GM19035 (cell line): ENCODE data around the gene CDK8.

ENCODE experiments used
- ATAC-seq: cut with Tn5 transposase; IDR thresholded peaks from one replicate; pipeline ENCODE4 v1.9.1; 2021; ENCODE audit not compliant: unreplicated experiment

CDK8 gene

GRCh38 chr13:26379831-26380230, 125.9 kb downstream of the CDK8 start:
- no peak for ATAC-seq

- no peak for ATAC-seq
Observed at GRCh38 chr13:26380930-26381329, 127.0 kb downstream of the CDK8 start.

DNA sequence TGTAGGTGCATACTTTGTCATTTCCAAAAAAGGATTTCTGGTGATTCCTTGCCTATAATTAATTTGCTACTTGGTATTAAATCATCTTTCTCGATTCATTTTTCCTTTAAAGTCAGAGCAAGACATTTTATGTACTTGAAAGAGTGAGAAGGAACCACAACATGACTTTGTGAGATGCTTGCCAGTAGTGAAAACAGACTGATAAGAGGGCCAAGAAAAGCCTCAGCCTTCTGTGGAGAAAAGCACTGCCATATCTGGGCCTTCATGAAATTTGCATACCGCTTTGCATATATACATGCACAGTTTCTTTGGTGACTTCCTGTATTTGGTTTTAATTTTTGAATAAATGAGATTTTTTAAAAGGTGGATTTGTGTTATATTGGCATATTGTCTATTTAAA, 128.4 kb downstream of the CDK8 start:
- no peak for ATAC-seq

DNA sequence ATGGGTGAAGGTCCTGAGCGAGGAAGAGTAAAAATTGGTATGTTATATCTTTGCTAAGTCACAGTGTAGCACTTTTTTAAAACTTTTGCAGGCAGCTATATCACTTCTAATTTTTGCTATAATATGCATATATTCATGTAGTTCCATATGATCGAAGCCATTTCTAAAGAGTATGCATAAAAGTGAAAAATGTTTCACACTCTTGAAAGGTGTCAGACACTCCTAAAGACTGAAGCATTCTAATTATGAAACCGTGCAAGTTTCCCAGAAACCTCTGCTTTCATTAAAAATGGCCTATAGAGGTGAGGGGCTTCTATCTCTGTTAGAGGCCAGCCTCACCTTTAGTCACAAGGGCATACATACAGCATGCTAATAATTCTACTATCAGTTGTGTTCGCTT, 128.9 kb downstream of the CDK8 start:
- ATAC-seq, result no peak

DNA sequence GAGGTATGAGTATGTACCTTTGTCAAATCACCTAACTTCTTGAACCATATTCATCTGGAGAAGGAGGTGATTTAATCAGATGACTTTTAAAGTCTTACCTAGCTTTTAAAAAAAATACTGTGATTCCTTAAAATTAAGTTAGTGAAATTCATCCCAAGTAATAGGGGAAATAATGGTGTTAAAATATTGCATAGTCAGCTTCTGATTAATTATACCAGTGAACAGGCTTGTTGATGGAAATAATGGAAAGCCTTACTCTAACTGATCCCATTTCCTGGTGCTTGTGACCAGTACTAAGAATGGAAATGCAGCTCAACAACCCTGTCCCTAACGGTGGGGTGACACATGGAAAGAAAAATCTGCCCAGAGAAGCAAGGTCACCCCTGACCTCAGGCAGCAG, 130.7 kb downstream of the CDK8 start:
- no peak for ATAC-seq

DNA sequence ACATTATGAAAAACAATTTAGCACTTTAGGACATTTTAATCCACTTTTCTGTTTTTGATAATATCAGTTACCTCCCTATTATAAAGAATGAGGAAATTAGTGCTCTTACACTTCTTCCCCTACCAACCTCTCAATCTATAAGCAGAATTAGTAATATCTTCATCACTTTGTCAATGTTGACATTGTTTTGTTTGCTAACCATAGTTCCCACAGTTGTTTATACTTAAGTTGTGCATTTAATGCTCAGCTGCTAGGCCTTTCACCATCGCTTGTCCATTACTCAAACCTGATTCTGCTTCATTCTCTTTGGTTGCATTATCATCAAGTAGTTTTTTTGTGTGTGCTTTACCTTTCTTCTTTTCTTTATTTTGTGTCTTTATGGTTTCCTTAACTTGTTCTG, 132.1 kb downstream of the CDK8 start:
- ATAC-seq, result no peak

DNA sequence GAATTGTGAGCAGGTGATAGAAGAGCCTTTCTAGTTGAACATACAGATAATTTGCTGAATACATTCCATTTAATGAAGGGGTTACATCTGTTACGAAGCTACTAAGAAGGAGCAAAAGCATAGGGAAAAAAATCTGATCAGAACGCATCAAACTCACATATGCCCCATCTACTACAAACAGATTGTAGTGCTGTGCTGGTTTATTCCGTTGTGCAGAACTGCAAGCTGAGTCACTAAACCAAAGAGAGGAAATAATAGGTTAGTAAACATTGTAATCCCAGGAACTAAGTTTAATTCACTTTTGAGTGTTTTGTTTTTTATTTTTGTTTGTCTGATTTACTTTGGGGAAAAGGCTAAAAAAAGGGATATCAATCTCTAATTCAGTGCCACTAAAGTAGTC, 136.3 kb downstream of the CDK8 start:
- ATAC-seq, result no peak

DNA sequence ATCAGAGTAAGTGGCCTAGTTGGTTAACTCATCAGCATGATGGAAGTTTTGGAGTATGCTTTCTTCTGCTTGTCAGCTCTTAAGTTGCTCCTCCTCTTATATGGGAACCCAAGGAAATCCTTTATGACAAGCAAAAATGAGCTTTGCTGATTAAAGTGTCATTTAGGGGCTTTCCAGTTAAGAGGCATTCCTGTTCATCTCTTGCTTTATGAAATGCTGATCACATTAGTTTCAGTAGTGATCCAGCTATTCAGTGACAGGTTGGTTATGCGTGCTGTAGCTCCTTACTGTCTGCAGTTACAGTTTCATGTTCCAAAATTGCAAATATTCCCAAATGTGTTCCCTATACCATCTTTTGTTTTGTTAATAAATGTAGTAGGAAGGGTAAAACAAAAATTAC, 146.6 kb downstream of the CDK8 start:
- ATAC-seq, result no peak

- ATAC-seq, result no peak
Observed at GRCh38 chr13:26401069-26401468, 147.1 kb downstream of the CDK8 start.

DNA sequence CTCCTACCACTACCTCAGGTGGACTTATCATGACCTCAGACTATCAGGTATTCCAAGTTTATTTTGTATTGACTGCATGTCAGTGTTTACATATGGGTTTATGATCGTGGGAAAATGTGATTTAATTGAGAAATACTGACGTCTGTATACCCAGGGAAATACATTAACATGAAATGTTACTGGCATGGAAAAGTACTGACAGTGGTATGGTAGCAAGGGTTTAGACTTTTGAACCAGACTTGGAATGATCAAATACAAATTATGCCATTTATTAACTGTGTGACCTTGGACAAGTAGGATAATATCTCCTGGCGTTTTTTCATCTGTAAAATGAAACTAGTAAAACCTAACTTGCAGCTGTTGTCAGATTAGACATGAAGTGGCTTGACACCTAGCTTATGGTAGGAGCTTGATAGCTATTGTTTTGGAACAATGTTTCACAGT, 147.7 kb downstream of the CDK8 start:
- no peak for ATAC-seq

GRCh38 chr13:26406791-26407190, 152.9 kb downstream of the CDK8 start:
- no peak for ATAC-seq

DNA sequence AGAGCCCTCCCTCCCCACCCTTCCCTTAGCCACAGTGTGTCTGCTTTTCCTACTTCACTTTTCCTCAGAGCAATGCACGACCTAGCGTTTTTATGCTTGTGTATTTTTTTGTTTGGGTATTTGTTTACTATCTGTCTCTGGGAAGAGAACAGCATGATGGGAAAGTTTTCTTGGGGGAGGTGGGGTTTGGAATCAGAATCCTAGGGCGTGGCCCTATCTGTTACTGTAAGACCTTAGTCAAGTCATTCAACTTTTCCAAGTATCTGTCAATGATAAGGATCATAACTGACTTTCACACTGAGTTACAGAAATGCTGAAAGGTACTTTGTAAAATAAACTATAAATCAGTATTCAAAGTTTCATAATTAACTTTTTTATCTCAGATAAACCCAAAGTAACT, 157.3 kb downstream of the CDK8 start:
- ATAC-seq, result no peak

- ATAC-seq, result no peak
Observed at GRCh38 chr13:26412263-26412662, 158.3 kb downstream of the CDK8 start.

DNA sequence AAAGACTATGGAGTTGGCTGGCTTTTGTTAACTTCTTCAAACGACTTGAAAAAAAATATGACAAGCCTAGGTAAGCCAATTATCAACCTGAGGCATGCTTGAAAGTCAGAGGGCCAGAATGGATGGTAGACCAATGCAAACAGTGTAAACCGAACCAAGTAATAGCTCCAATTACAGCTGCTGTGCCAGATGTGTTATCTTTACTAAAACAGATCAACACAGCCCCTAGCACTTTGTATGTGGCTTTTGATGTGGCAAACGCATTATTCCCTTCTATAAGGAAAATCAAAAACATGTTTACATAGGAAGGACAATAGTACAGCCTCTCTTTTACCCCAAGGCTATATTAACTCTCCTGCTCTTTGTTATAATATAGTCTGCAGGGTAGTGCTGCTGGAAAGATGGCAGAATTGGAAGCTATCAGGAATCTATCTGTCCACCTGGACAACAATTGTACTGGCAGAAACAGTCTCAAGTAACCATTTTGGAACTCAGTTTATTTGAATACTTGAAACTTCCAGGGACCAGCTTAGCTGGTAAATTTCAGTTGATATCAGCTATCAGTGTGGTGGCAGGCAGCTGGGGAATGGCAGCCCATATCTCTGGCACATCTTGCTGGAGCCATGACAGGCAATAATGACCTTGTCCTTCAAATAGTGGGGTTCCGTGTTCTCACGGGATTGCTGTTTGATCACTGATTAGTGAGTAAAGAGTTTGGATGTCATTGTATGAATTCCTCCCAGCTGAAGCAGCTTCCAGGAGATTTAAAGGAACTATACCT, 159.2 kb downstream of the CDK8 start:
- no peak for ATAC-seq

DNA sequence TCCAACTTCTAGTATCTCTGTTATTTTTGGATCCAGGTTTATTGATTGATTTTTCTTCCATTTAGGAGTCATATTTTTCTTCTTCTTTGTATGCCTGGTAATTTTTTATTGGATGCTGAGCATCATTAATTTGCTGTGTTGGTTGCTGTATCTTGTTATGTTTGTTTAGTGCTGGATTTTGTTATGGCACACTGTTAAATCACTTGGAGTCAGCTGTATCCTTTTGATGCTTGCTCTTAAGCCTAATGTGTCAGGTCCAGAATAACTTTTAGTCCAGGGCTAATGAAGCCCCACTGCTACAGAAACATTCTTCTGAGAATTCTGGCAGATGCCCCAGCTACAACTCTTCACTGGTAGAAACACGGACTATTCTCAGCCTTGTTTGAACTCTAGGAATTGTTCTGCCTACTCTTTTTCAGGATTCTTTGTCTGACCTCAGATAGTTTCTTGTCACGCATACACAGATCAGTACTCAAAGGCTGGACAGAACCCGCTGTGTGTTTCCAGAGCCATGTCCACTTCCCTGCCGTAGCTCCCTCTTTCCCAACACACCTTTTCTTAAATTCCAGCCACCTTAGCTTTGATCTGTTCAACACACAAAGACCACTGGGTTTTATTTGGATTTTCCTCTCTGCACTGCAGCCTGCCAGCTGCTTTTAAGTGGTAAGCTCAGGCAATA, 166.5 kb downstream of the CDK8 start:
- no peak for ATAC-seq

DNA sequence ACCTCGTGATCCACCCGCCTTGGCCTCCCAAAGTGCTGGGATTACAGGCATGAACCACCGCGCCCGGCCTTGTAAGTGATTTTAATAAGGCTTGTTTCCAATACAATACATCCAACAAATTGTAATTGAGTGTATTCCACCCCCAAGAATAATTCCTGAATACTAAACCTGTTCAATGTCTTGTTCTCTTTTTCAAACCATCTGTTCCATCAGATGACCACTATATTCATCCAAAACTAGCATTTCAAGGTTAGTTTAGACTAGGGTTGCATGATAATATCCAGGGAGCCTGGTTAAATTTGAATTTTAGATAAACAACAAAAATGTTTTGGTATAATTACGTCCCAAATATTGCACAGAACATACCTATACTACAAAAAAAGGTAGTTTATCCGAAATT, 168.1 kb downstream of the CDK8 start:
- no peak for ATAC-seq

DNA sequence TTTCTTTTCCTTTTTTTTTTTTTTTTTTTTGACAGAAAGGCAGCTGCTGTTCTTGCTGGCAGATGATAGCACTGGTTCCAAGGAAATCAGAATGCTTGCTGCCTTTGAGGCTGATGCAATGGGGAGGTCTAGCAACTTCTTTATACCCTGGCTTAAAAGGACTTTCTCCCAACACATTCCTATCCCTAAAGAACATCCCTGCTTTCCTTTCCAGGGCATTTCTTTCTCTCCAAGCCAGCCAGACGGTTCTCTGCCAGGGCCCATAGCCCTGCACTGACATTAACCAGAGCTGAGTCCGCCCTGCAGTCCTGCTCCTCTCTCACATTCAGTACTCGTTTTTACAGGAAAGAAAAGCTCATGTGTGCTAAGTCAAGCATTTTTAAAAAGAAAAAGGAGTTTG, 169.7 kb downstream of the CDK8 start:
- ATAC-seq, result no peak

DNA sequence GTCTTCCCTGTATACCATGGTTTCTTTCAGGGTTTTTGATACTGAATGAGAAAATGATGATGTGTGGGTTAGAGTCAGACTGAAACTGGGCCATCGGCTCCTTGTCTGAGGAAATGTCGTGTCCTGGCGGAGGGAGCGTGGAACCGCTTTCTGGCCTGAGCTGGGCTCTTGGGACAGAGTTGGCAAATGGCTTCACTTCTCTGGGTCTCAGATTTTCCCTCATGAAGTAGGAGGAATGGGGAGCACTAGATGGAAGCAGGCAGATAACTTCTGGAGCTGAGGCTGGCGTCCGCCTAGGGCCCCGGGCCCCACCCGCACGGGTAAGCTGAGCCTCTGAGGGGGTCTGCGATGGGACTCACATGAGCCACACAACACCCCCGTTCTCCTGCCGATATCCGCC, 170.3 kb downstream of the CDK8 start:
- ATAC-seq, result no peak

- no peak for ATAC-seq
Observed at GRCh38 chr13:26425443-26426358, 171.8 kb downstream of the CDK8 start.

- no peak for ATAC-seq
Observed at GRCh38 chr13:26433776-26434175, 179.8 kb downstream of the CDK8 start.

DNA sequence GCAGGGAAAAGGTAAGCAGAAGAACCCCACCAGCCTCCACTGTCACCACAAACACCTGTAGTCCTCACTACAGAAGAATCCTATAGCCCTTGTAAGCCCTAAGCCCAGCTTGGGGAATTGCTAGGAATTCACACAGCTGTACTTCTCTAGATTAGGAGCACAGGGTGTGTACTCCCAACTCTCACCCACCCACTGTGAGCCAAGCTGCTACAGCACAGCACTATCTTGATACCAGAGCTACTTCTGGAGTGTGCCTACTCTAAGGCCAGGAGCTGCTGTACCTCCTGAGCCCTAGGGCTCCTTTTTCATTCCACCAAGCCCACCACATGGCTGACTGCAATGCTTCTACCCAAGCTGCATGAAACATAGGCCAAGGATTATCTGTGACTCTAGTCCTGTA, 181.2 kb downstream of the CDK8 start:
- no peak for ATAC-seq

DNA sequence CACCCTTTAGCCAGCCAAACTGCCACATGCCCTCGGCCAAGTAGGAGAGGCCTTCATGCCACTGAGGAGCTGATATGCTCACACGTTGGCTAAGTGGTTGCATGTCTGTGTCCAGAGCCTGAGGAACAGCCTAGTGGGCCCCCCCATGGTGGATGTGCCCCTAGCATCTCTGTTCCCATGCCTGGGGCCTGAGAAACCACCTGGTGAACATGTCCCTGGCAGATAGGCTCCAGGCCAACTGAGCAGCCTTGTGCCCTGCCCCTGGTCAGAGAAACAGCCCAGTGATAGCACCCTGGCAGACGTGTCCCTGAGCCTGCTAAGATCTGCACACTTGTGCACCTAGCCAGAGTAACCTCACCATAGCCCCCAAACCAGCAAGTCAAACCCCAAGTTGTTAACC, 181.7 kb downstream of the CDK8 start:
- no peak for ATAC-seq
